Naive B cell (primary cell): ENCODE measurements around the gene ATAD3B. TPM values are rescaled to one million over a fixed set of nuclear protein-coding genes. Genes with fewer than 3 reads are reported as not detected.
"Not testable (repeated sequence)": the region's sequence is repeated elsewhere in the genome, so short reads cannot be mapped to it uniquely, and the experiment has no call there.

ENCODE experiments used
- ATAC-seq, 2 donors: fragments of 150-1000 bp; cut with Tn5 transposase; 2 replicates each; pipeline ENCODE4 v1.10.0; 2021; ENCODE audit warnings: low read depth in 2 of 2, mild to moderate bottlenecking in 2 of 2, moderate library complexity in 2 of 2
- DNase-seq: peaks from one replicate; pipeline ENCODE4 v3.0.0; 2022
- H3K27ac Mint-ChIP-seq, 6 donors: one replicate each; pipeline ENCODE4 v1.8.0; 2020 to 2022; ENCODE audit warnings: mild to moderate bottlenecking in 6 of 6, mixed read lengths in 6 of 6, moderate library complexity in 5 of 6, inconsistent platforms in 2 of 6
- H3K27me3 Mint-ChIP-seq, 3 donors: one replicate each; pipeline ENCODE4 v1.8.0; 2021 to 2022; ENCODE audit warnings: mixed read lengths in 3 of 3, mild to moderate bottlenecking in 1 of 3
- H3K36me3 Mint-ChIP-seq, 2 donors: one replicate each; pipeline ENCODE4 v1.8.0; 2020 to 2022; ENCODE audit warnings: mixed read lengths in 2 of 2, inconsistent platforms in 1 of 2, mild to moderate bottlenecking in 1 of 2
- H3K4me1 Mint-ChIP-seq, 3 donors: one replicate each; pipeline ENCODE4 v1.8.0; 2020 to 2022; ENCODE audit warnings: mixed read lengths in 3 of 3, inconsistent platforms in 1 of 3, mild to moderate bottlenecking in 1 of 3, moderate library complexity in 1 of 3
- H3K4me3 Mint-ChIP-seq, 8 donors: one replicate each; pipeline ENCODE4 v1.8.0; 2020 to 2022; ENCODE audit warnings: mild to moderate bottlenecking in 8 of 8, mixed read lengths in 8 of 8, moderate library complexity in 8 of 8, inconsistent platforms in 2 of 8
- H3K9me3 Mint-ChIP-seq, 7 donors: one replicate each; pipeline ENCODE4 v1.8.0; 2020 to 2022; ENCODE audit warnings: mixed read lengths in 7 of 7, mild to moderate bottlenecking in 5 of 7, inconsistent platforms in 2 of 7, moderate library complexity in 1 of 7
- polyA plus RNA-seq, 6 donors: library from polyadenylated mRNA; unstranded; fragments of 300-500 nt; fragmentation: Illumina TruSeq; gene quantifications; one replicate each; pipeline ENCODE4 v1.2.3, GENCODE V29; 2021; ENCODE audit warnings: low read depth in 6 of 6

ATAD3B gene
- polyA plus RNA-seq, 6 donors from 2014 or later: 0.20 to 10.2 (median 2.9) TPM

DNA sequence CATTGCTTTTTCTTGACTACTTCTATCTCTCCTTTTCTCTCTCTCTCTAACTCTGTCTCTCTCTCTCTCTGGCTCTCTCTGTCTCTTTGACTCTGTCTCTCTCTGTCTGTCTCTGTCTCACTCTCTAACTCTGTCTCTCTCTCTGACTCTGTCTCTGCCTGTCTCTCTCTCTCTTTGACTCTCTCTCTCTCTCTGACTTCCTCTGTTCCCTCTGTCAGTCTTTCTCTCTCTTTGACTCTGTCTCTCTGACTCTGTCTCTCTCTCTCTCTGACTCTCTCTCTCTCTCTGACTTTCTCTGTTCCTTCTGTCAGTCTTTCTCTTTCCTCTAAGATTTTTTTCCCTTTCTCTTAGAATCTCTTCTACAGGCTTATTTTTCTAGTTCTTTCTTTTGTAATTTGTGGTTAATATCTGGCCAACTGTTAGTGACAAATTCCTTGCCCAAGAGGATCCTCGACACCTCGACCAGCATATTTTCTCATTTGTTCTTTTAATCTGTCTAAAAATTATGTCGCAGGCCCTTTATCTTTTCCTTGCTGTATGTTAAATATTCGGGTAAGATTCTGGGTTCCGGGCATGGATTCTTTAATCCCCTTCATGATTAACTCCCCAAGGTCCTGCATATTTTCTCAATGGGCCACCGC, 22.3 kb upstream of the ATAD3B start, which contains the start of gene ATAD3C:
TSS of gene ATAD3C (plus strand) at position 591 of the 641 bp plus-strand sequence. CDS start 995 bp downstream, outside the sequence.
- H3K4me3 Mint-ChIP-seq: no peak within 1 kb of the TSS
- ATAC-seq (no peak), DNase-seq (no peak)
- H3K27me3 Mint-ChIP-seq: peaks cover 5 to 15% (median 9%) of the 10 kb centered on the region in 3 donors
- no peaks in the 10 kb centered on the region for H3K9me3 Mint-ChIP-seq
- no peaks in the 10 kb centered on the region for H3K36me3 Mint-ChIP-seq
- H3K27ac Mint-ChIP-seq: peak within 1 kb of the TSS in 1 of 6 donors; percentile 0
- H3K4me1 Mint-ChIP-seq: no peaks in the 10 kb centered on the region

DNA sequence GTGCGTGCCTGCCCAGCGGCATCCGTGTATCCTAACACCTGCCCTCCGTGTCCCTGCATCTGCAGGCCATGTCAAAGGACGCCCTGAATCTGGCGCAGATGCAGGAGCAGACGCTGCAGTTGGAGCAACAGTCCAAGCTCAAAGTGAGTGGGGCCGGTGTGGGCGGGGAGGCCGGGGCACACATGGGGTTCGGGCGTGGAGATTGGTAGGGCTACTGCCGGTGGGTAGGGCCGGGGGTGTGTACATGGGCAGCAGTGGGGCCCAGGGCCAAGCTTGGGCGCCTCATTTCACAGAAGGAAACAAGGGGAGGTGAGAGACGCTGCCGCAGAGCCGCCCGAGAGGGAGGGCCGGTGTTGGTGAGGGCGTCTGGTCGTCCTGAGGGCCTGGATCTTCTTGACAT, 20.9 kb upstream of the ATAD3B start:
- not testable (repeated sequence) for ATAC-seq, H3K4me1 Mint-ChIP-seq, H3K4me3 Mint-ChIP-seq

DNA sequence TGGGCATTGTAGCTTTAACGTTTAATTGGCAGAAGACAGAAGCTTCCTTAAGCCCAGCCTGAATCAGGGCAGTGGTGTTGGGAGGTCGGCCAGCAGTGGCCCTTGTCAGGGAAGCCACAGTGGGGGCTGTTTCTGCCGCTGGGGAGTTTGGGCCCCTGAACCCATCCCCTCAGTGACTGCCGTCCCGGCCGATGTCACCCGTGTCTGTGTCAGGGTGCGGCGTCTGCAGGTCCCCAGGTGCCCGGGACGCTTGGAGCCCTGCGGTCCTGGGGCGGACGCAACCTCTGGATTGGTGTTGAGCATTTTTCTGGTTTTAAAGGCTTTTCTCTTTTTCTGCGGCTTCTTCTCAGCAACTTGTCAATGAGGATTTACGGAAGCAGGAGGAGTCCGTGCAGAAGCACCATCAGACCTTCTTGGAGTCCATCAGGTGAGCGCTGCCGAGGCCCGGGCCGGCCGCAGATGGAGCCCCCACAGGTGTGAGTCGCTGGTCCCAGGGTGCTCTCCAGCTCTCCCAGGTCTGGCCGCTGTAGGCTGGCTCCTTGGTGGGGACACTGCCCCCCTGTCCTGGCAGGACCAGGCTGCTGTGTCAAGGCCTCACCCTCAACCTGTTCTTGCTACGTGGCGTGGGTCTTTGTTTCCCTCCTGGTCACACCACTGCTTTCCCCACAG, 19.7 kb upstream of the ATAD3B start:
- Mint-ChIP-seq H3K9me3 (no peaks in the 10 kb centered on the region), H3K27ac (no peak overlapping the region), H3K27me3 (peaks cover 5 to 14% (median 9%) of the 10 kb centered on the region in 3 donors), H3K36me3 (no peaks in the 10 kb centered on the region), H3K4me1 (no peaks in the 10 kb centered on the region), H3K4me3 (no peak overlapping the region)
- no peak for DNase-seq
- ATAC-seq: no peak

More for the DNA sequence above, 20.9 kb upstream of the ATAD3B start:
- not testable (repeated sequence) for H3K36me3 Mint-ChIP-seq, H3K27ac Mint-ChIP-seq, H3K9me3 Mint-ChIP-seq, DNase-seq
- H3K27me3 Mint-ChIP-seq: peaks cover 5 to 14% (median 9%) of the 10 kb centered on the region in 3 donors

DNA sequence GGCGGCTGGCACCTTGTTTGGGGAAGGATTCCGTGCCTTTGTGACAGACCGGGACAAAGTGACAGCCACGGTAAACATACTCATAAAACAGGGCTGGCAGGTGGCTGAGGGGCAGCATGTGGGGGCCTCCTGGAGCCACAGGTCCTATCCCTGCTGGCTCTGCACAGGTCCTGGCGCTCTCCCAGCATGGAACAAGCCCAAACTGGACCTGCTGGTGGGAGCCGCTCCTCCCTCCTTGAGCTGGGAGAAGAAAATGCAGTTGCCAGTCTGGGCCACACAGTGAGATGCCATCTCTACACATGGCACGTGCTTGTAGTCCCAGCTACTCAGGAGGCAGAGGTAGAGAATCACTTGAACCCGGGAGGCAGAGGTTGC, 19.2 kb upstream of the ATAD3B start:
- H3K4me3 Mint-ChIP-seq, DNase-seq, H3K9me3 Mint-ChIP-seq, H3K27ac Mint-ChIP-seq, H3K36me3 Mint-ChIP-seq, H3K4me1 Mint-ChIP-seq, ATAC-seq: not testable (repeated sequence)
- H3K27me3 Mint-ChIP-seq: peaks cover 5 to 14% (median 9%) of the 10 kb centered on the region in 3 donors

DNA sequence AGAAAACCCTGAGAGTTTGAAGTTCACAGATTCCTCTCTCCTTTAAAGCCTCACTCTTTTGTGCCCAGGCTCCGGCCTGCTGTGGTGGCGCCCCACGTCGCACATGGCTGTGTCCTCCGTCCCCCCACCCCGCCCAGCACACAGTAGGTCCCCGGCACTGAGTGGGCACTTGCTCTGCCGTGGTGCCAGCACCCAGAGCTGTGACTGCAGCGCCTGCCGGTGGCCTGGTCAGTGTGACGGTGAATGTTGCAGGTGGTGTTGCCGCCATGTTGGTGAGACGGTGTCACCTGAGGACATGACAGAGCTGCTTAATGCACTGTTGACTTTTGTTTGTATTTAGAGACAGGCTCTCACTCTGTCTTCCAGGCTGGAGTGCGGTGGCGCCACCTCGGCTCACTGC, 18.7 kb upstream of the ATAD3B start:
- ATAC-seq (no peak), DNase-seq (no peak)
- Mint-ChIP-seq H3K27ac (no peak overlapping the region), H3K4me3 (no peak overlapping the region), H3K27me3 (peaks cover 5 to 14% (median 9%) of the 10 kb centered on the region in 3 donors), H3K4me1 (no peaks in the 10 kb centered on the region), H3K9me3 (no peaks in the 10 kb centered on the region), H3K36me3 (no peaks in the 10 kb centered on the region)

DNA sequence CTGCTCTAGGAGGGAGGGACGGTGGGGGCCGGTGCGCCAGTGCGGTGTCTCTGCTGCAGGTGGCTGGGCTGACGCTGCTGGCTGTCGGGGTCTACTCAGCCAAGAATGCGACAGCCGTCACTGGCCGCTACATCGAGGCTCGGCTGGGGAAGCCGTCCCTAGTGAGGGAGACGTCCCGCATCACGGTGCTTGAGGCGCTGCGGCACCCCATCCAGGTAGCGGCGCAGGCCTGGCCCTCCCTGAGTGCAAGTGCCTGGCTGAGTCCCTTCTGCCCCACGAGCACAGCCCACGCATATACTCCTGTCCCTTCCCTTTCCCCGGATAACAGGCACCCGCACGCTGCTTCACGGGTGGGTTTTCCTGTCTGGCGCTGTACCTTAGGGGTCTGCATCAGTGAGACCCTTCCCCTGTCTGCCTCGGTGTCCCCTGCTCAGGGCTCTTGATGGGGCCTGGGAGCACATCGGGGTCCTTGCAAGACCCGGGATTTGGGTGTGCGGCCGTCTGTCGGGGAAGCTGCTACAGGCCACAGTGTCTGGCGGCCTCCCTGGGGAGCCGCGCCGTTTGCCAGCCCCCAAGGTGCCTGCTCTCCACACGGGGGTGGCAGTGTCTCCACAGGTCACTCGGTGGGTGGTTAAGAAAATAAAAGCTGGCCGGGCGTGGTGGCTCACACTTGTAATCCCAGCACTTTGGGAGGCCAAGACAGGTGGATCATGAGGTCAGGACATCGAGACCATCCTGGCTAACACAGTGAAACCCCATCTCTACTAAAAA, 17.1 kb upstream of the ATAD3B start:
- peak overlapping the region in 1 of 6 donors; percentile 49 for H3K27ac Mint-ChIP-seq
- not testable (repeated sequence) for H3K36me3 Mint-ChIP-seq, H3K4me3 Mint-ChIP-seq, H3K4me1 Mint-ChIP-seq, DNase-seq, ATAC-seq, H3K9me3 Mint-ChIP-seq
- peaks cover 0 to 14% (median under 1%) of the 10 kb centered on the region in 3 donors for H3K27me3 Mint-ChIP-seq

DNA sequence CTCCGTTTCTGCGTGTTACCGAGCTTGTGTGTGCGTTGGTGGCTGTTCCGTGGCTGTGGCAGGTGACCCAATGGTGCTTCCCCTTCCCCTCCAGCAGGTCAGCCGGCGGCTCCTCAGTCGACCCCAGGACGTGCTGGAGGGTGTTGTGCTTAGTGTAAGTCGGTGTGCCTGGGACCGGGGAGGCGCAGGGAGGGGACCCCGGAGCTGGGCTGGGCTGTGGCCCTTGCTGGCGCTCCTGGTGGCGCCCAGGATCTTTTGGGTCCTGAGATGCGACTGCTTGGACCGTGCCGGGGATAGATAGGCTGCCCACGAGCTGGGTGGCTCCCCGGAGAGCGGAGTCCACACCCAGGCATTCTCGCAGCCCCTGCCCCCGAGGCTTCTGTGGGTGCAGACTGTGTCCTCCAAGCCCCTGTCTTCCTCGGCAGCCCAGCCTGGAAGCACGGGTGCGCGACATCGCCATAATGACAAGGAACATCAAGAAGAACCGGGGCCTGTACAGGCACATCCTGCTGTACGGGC, 16.1 kb upstream of the ATAD3B start:
- no peak for DNase-seq
- no peaks in the 10 kb centered on the region for H3K9me3 Mint-ChIP-seq

DNA sequence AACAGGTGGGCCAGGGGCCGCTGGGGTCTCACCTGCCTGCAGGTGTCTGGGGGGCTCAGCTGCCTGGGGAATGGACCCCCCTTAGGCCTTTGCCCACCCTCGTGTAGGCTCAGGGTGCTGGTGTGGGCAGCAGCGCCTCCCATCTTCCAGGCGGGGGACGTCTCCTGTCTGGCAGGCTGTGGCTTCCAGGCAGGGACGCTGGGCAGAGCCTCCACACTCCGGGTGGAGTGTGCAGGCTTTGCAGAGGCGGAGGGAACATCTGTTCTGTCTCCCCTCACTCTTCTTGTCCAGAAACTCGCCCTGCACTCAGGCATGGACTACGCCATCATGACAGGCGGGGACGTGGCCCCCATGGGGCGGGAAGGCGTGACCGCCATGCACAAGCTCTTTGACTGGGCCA, 15.6 kb upstream of the ATAD3B start:
- H3K36me3 Mint-ChIP-seq, H3K9me3 Mint-ChIP-seq, H3K4me1 Mint-ChIP-seq, ATAC-seq, H3K4me3 Mint-ChIP-seq, DNase-seq, H3K27me3 Mint-ChIP-seq, H3K27ac Mint-ChIP-seq: not testable (repeated sequence)

More for the DNA sequence above, 16.1 kb upstream of the ATAD3B start:
- no peak overlapping the region for H3K4me3 Mint-ChIP-seq
- no peaks in the 10 kb centered on the region for H3K36me3 Mint-ChIP-seq
- ATAC-seq: no peak
- no peaks in the 10 kb centered on the region for H3K4me1 Mint-ChIP-seq
- H3K27ac Mint-ChIP-seq: no peak overlapping the region
- H3K27me3 Mint-ChIP-seq: peaks cover 0 to 7% (median 0%) of the 10 kb centered on the region in 3 donors

DNA sequence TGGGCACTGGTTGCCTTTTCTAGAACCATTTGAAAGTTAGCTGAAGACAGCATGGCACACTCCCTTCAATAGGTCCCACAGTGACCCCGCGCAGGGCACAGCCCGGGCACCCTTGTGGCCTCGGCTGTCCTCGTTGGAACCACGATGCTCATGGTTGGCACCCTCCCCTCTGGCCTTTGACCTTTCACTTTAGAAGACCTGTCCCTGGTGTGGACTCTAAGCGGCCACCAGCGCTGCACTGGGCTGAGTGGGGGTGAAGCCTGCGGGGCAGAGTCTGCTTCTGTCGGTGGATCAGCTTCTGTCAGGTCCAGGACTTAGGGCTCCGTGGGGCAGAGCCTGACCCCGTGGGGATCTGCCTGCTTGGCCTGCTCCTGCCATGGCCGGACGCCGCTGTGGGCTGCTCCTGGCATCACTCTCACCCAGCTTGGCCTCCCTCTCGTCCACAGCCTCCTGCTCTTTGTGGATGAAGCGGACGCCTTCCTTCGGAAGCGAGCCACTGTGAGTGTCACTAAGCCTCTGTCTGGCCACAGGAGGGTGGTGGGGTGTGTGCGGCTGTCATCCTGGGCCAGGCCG, 14.8 kb upstream of the ATAD3B start:
- DNase-seq, H3K4me3 Mint-ChIP-seq, H3K4me1 Mint-ChIP-seq, H3K36me3 Mint-ChIP-seq, ATAC-seq, H3K27ac Mint-ChIP-seq, H3K9me3 Mint-ChIP-seq: not testable (repeated sequence)
- peaks cover 0 to 11% (median 0%) of the 10 kb centered on the region in 3 donors for H3K27me3 Mint-ChIP-seq

DNA sequence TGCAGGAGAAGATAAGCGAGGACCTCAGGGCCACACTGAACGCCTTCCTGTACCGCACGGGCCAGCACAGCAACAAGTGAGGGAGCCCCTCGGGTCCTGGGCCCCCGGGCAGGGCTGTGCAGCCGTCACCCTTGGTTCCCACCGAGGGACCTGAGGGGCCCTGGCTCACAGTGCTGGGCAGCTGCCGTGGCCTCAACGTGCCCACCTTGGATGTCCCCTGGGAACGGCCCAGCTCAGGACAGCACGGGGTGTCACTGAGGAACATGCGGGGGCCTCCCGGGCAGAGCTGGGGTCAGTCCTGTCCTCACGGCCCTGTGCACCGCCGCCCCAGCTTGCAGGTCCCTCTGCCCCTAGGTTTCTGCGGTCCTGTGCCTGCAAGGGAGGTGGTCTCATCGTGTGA, 12.4 kb upstream of the ATAD3B start:
- DNase-seq, H3K36me3 Mint-ChIP-seq, ATAC-seq, H3K27me3 Mint-ChIP-seq, H3K9me3 Mint-ChIP-seq, H3K27ac Mint-ChIP-seq, H3K4me3 Mint-ChIP-seq, H3K4me1 Mint-ChIP-seq: not testable (repeated sequence)

DNA sequence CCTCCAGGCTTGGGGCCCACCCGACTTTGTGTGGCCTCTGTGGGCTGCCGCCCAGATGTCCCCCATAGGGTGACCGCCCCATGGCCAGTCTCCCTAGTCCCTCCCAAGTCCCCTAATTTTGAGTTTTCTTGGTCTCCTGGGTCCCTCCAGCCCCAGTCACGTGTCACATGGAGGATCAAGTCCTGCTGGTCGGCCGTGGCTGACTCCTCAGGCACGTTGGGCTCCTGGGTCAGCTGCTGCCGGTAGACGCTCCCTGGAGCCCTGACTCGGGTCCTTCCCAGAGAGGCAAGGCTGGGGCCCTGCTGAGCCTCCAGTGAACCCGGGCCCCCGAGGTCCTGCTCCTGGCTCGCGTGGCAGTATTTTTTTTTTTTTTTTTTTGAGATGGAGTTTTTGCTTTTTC, 11.9 kb upstream of the ATAD3B start:
- H3K36me3 Mint-ChIP-seq, H3K27ac Mint-ChIP-seq, H3K27me3 Mint-ChIP-seq, H3K4me1 Mint-ChIP-seq, H3K4me3 Mint-ChIP-seq, ATAC-seq, DNase-seq, H3K9me3 Mint-ChIP-seq: not testable (repeated sequence)

DNA sequence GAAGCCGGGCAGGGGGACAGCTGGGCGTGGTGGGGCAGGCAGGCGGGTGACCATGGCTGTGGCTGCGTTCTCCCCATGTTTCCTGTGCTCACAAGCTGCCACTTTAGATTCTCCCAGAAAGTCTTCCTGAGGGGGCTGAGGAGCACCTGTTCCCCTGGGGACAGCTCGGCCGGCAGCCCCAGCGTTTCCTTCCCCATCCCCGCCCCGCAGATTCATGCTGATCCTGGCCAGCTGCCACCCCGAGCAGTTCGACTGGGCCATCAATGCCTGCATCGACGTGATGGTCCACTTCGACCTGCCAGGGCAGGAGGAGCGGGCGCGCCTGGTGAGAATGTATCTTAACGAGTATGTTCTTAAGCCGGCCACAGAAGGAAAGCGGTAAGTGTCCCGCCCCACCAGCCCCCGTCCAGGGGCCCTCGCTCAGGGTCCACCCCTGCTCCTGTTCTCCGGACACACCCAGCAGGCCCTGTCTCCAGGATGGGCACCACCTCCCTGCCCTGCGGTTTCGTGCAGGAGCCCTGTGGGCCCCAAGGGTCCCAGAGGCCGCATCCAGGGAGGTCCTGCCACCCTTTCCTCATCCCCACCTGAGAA, 10.9 kb upstream of the ATAD3B start:
- Mint-ChIP-seq H3K9me3 (no peaks in the 10 kb centered on the region), H3K36me3 (no peaks in the 10 kb centered on the region), H3K27ac (no peak overlapping the region), H3K27me3 (peaks cover 0 to 6% (median 0%) of the 10 kb centered on the region in 3 donors), H3K4me1 (no peaks in the 10 kb centered on the region), H3K4me3 (no peak overlapping the region)
- DNase-seq: no peak
- no peak for ATAC-seq

DNA sequence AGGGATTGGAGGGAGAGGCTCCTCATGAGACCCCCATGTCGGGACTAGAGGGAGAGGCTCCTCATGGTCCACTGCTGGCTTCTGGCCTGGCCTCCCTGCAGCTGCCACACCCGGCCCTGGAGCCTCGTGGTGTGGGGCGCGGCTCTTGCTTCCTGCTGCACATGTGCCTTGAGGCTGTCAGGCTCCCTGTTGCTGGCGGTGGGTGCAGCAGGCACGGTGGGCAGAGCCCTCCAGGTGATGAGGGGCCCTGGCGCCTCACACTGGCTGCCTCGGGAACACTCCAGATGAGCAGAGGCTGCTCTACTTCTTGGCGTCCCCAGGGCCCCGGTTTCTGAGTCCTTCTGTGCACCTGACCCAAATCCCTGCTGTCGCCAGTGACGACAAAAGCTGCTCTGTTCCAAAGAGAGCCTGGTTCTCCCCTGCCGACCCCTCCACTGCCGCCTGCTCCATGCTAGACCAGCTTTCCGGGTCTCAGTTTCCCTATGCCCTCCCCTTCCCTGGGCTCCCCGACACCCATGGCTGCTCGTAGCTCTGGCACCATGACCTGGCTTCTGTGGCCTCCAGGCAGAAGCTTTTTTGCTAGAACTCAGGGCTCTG, 9.7 kb upstream of the ATAD3B start:
- Mint-ChIP-seq H3K4me1 (no peaks in the 10 kb centered on the region), H3K36me3 (no peaks in the 10 kb centered on the region), H3K27ac (peak overlapping the region in 2 of 6 donors; percentile 32 to 53), H3K27me3 (peaks cover 0 to 6% (median 0%) of the 10 kb centered on the region in 3 donors), H3K4me3 (peak overlapping the region in 1 of 8 donors; percentile 24), H3K9me3 (no peaks in the 10 kb centered on the region)
- ATAC-seq (no peak), DNase-seq (no peak)
